Non-pigmented ciliary epithelial cell (primary cell): ENCODE results near the gene PUS10.
"Not testable (repeated sequence)": the region's sequence is repeated elsewhere in the genome, so short reads cannot be mapped to it uniquely, and the experiment has no call there.

Source experiments
- DNase-seq: peaks from one replicate; pipeline ENCODE4 v3.0.0-alpha.2; 2010; ENCODE audit warnings: low read depth

Gene PUS10

DNA sequence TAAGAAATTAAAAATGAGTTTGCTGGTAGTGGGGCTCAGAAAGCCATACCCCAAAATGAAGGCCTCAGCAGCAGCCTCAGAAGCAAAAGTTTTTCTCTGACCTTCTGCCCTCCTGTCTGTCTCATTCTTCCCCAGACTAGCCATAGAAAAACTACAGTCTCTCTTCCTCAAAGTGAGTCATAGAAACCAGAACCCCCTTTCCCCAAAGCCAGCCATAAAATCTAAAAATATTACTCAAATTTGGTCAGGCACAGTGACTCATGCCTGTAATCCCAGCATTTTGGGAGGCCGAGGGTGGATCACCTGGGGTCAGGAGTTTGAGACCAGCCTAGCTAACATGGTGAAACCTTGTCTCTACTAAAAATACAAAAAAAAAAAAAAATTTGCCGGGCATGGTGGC, 5.8 kb downstream of the PUS10 start:
- DNase-seq, result peak; percentile 15

DNA sequence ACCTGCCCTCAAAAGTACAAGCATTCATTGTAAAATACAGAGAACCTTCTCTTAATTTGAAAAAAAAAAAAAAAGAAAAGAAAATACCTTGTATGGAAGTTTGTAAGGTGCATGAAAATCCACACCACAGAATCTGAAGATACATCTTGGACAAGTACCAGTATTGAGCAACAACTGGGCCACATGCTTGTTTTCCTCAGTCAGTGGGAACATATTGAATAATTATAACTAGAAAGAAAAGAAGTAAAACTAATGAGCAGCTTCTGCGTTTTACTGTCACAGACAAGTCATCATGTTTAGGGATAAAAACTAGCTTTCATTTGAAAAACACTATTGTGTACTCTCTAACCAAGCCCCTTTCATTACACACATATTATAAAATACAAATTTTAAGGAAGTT, 6.4 kb downstream of the PUS10 start:
- no peak for DNase-seq

DNA sequence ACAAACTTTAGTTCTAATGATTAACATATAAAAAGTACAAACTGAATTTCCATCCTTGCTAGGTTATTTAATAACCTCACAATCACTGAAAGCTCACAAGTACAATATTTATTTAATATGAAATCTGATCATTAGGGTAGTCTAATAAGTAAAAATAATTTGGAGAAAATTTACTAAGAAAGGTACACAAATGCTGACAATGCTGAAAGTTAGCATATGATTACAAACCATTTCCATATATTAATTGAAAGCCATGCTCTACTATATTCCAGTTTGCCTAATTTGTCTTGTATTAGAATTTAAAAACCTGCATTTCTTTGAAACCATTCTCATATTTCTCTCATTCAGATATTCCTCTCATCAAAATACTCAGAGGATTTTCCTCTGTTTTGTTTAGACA, 8.7 kb downstream of the PUS10 start:
- no peak for DNase-seq

DNA sequence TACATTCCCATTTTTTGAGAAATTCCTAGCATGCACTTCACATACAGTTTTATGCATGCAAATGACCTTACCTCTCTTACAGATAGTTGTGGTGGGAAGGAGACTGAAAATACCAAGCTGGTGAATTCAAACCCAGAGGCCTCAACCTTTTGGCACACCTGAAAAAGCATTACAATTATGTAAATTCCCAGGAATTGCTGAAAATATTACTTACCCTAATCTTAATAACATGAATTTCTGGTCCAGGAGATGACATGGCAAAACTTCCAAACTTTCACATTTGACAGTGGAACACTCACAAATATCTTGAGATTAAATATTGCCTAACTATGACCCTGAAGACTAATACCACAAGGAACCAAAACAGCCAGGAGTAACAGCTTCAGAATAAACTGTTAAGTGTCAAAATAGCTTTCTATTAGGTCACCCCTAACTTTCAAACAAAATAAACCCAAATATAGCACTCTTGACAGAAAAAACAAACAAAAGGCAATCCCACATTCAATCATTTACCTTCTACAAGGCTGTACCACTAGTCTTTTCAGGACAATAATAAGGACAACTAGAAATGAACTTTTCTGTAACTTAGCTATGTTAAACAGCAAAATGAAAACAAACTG, 11.5 kb downstream of the PUS10 start:
- DNase-seq, result no peak

DNA sequence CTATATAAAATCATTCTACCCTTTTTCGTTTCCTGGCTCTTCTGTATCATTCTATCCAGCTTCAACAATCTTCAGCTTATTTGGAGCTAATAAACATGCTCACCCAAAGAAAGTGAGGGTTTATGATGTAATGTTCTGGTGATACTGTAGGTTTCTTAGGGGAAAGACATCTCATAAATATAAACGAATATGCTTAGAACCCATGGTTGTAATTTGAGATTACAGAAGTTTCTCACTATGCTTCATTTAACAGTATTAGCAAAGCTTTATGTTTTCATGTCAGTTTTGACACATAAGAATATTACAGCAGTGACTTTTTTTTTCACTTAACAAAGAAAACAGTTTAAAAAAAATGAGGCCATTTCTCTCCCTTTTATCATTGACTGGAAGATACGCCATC, 12.3 kb downstream of the PUS10 start:
- DNase-seq, result no peak

DNA sequence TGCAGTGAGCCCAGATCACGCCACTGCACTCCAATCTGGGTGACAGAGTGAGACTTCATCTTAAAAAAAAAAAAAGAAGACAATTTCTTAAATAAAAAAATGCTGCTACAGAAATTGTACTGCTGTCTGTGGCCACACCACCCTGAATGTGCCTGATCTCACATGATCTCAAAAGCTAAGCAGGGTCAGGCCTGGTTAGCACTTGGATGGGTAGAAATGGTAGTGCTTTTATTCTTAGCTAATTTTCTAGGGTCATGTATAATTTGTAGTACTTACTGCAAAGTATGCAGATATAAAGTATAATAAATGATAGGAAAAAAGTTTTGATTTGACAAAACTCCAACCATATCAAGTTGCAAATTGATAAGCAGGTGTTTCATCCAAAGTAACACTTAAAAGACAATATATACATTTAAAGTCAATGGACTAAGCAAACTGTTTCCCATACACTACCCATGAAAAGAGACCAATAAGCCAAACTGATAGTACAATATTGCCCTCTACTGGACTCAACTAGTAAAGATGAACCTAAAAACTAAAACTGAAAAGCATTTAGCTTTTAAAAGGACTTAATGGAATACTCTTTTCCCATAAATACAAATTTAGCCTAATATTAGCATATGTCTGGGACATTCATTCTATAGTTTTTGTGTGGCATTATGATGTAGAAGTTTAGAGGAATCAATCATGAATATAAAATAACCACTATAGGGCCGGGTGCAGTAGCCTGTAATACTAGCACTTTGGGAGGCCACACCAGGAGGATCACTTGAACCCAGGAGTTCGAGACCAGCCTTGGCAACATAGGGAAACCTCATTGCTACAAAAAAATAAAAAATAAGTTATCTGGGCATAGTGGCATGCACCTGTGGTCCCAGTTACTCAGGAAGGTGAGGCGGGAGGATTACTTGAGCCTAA, 19.2 kb downstream of the PUS10 start:
- peak; percentile 14 for DNase-seq

DNA sequence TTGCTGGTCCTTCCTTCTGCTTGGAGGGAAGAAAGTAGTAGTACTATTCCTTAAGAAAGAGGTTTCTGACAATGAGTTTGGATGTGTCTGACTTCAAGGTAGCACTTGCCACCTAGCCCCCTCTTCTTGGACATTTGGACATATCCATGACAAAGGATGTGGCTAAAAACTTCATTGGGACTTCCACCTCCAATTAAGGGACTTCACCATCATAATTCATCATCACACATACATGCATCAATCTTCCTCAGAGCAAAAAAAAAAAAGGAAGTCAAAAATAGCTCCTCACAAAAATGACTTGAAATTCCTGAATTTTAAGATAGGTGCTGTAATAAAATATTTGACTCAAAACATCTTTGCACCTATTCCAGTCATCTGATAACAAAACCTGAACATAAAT, 23.9 kb downstream of the PUS10 start:
- no peak for DNase-seq

DNA sequence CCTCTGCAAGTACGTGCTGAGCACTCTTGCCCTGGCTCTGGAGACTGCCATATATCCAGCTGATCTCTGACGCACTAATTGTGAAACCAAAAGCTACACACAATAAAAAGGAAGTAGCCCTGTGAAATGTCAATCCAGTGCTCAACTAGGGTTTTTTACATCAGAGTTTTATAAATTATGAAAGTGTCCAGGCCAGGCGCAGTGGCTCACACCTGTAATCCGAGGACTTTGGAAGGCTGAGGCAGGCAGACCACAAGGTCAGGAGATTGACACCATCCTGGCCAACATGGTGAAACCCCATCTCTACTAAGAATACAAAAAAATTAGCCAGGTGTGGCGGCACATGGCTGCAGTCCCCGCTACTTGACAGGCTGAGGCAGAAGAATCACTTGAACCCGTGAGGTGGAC, 25.1 kb downstream of the PUS10 start:
- no peak for DNase-seq

DNA sequence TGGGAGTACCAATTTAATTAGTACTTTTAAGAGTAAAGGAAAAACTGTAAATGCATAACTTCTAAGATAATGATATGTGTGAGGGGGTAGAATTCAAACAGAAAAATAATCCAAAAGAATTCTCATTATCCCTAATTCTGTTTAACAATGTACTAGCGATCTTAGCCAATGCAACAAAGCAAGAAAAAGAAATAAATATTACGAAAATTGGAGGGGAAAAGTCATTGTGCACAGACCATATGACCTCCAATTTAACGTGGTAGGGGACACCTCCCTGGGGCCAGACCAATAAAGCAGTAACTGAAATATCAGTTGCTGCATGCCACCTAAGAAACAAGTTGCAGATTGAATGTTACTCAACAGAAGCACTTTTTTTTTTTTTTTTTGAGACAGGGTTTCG, 26.4 kb downstream of the PUS10 start:
- no peak for DNase-seq

DNA sequence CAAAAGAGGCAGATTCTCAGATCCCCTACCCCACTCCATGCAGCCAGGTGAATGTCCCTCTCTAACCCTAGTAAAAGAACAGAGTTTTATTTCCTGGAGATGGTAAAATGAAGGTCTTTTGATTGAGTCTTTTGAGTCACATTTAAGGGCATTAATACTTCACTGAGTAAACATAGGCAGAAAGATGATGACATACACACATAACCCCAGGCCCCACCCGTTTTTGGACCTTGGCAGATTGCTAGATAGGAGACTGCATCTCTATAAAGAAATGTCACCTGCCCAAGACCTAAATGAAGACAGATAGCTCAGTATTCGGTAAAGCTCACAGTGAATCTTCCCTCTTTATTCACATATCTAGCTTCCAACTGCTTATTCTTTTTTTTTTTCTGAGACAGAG, 28.8 kb downstream of the PUS10 start:
- no peak for DNase-seq

DNA sequence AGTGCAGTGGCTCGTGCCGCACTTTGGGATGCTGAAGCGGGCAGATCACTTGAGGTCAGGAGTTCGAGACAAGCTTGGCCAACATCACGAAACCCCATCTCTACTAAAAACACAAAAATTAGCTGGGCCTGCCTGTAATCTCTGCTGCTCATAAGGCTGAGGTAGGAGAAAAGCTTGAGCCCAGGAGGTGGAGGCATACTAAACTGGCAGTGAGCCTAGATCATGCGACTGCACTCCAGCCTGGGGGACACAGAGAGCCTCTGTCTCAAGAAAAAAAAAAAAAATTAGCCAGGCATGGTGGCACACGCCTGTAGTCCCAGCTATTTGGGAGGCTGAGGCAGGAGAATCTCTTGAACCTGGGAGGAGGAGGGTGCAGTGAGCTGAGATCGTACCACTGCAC, 30.4 kb downstream of the PUS10 start:
- DNase-seq, result not testable (repeated sequence)

DNA sequence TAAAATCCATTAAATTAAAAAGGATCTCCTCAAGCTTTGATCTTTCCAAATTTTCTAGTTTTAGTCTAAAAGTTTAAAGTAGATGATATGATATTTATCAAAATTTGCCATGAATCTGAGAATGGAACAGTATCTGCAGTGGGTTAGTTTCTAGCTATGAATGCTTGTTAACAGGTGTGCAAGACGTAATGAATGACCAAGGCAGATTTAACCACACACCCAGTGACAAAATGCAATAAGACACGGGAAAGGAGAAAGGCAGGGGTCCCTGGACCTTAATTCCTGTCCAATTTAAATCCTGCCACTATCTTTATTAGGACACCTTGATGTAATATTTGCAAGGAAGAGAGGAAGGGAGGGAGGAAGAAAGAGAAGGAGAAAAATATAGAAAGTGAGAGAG, 31.0 kb downstream of the PUS10 start:
- DNase-seq, result no peak

DNA sequence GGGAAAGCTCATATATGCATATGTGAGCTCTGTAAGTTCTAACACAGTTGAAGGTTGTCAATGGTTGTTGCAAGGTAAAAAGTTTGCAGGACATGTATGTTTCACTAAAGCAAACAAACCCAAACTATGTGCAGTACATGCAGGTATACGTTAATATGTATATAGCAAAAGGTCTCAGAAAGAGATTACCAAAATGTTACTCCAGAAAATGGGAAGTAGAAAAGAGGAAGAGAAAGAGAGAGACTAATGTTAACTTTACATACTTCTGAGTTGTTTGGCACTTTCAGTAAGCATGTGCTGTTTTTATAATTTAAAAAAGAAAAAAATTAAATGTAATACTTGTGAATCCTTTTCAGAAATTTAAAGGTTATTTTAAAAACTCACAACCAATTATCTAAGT, 33.3 kb downstream of the PUS10 start:
- DNase-seq, result no peak

DNA sequence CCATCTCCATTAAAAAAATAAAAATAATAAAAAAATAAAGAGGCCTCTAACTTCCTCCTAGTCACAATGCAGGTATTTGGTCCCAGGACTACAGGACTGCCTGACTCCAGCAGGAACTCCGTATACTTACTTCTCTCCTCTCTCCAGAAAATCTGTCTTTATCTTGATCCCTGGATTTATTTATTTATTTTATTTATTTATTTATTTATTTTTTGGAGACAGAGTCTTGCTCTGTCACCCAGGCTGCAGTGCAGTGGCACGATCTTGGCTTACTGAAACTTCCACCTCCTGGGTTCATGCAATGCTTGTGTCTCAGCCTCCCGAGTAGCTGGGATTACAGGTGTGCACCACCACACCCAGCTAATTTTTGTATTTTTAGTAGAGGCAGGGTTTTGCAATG, 36.0 kb downstream of the PUS10 start:
- not testable (repeated sequence) for DNase-seq

DNA sequence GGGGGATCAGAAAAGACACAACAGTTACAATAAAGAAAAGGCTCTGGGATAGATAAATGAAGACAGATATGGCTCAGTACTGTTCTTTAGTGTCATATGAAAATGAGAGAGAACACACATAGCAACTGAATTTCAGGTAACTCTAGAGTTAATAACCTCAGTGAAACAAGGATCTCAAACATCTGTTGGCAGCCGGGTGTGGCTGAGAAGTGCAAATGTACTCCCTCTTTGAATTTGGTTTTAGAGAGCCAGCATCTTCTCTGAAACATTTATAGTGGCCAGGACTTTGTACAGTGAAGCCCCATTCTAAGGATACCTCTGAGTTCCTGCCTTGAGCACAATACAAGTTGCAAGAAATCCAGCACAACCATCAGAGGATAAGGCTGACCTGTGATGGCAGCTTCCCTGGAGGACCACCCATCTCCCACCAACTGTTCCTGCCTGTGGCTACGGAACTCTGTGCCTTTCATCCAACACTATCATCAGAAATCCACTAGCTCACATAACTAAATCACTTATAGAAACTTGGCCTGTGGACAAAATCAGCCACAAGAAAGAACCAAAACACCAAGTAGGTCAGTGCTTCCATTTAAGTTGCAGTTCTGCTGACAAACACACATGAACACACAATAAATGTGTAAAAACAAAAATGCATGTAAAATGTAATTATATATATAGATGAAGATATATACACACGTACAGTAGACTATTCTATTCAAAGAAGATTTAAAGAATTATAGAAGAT, 37.8 kb downstream of the PUS10 start:
- DNase-seq, result no peak

DNA sequence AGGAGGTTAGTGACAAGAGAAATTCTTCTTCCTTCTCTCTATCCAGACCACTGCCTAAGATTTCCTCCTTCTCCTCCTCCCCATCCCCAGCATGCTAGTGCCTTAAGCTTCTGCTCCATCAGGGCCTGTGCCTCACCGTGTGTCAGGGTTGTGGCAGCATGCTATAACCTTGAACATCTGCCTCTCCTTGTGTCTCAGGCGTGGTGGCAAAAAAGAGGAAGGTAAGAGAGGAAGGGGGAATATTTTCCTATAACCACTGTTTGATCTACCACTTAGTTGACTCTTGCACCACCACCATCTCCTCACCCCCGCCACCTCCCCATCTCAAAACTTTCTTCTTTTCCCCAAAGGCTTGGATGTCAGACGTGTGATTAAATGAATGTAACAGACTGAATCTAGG, 38.8 kb downstream of the PUS10 start:
- no peak for DNase-seq

DNA sequence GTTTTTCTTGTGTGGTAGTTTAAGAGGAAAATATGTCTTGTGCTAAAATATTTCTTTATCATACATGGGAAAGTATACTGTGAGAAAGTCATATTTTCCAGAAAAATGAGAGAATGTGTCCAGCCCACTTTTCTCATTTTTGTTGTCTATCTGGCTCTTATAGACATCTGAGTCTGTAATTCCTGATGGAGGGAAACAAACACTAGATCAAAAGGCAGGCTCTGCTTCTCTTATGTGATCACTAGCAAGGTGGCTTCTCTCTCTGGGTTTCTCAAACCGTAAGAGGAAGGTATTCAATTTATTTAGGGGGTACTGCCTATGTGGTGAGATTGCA, 40.5 kb downstream of the PUS10 start:
- DNase-seq, result no peak

DNA sequence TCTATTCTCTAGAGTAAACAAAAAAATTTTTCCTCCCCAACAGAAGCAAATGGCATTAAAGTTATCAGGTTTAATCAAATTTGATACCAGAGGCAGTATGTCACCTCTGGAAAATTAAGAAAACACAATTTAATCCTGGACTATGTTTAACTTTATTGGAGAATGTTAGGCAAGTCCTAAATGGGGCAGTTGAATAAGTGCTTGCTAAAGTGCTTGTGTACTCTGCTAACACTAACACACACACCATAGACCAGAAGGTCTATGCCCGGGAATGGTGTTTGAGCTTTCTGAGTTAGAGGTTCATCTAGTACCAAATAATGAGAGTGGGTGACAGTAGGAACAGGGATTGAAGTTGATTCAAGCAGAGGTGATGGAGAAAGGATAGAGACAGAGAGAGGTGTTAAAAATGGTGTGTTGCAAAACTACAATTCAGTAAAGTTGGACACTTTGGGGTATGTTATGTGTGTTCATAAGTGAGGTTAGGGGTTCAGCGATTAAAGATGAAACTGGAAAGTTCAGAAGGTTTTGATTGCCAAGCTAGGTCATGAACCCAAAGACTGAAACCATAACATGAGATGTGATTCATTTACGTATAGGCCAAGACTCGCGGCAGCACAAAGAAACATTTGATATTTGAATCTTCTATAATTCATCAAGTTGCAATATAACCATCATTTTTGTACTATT, 41.0 kb downstream of the PUS10 start:
- DNase-seq, result no peak

DNA sequence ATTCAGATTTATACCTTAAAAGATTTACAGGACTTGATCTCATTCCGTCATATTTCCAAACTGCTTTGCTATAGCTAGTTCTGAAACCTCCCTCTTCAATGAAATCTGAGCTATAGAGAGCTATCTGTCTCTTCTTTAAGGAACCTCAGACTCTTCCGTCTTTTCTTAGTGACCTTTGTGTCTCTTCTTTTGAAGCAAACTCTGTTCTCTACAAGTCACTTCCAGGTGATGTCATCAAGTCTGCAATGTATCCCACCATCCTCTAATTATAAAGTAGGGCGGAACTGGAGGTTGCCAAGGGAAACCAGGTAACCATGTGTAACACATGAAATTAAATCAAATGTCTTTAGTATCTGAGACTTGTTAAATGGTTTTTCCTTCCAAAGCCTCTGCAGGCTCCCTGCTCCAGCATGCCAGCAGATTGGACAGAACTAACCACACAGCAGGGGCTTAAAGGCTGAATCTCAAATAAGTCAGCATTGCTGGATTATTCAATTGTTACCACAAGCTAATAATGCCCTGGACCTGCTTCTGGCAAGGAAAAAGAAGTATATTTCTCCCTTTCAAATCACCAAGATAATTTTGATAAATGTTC, 41.7 kb downstream of the PUS10 start:
- DNase-seq, result no peak

DNA sequence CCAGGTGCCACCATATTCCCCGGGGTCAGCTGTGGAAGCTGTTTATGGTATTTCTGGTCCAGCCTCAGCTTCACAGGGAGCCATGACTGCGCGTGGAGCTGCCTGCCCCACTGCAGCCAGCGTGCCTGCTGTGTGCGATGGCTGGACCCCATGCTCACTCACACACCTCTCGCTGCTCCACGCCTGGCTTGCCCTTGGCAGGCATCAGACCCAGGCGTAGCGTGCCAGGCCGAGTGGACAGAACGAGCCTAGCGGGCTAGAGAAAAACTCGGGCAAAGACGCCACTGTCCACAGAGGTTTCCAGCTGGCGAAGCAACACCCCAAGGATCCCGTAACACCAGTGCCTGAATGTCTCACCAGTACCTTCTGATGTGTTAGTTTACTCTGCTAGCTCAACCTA, 43.4 kb downstream of the PUS10 start:
- no peak for DNase-seq

DNA sequence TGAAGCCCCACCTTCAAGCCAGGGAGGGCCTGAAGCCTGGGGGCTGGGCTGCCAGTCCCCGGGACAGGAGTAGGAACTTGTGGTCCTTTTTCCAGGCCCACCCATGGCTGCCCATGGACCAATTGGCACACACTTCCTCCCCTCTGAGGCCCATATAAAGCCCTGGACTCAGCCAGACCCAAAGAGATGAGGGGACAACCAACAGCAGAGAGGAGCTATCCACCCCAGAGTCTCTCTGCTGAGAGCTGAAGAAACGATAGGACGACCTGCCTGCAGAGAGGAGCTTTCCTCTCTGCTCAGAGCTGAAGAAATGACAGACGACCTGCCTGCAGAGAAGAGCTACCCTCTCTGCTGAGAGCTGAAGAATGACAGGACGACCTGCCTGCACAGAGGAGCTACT, 44.4 kb downstream of the PUS10 start:
- DNase-seq, result no peak
